ENCODE measurements around the gene CDPF1.

The CDPF1 gene, protein sequence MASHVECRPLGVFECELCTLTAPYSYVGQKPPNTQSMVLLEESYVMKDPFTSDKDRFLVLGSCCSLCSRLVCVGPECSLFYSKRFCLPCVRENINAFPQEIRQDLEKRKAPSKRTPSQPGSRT

DNA sequence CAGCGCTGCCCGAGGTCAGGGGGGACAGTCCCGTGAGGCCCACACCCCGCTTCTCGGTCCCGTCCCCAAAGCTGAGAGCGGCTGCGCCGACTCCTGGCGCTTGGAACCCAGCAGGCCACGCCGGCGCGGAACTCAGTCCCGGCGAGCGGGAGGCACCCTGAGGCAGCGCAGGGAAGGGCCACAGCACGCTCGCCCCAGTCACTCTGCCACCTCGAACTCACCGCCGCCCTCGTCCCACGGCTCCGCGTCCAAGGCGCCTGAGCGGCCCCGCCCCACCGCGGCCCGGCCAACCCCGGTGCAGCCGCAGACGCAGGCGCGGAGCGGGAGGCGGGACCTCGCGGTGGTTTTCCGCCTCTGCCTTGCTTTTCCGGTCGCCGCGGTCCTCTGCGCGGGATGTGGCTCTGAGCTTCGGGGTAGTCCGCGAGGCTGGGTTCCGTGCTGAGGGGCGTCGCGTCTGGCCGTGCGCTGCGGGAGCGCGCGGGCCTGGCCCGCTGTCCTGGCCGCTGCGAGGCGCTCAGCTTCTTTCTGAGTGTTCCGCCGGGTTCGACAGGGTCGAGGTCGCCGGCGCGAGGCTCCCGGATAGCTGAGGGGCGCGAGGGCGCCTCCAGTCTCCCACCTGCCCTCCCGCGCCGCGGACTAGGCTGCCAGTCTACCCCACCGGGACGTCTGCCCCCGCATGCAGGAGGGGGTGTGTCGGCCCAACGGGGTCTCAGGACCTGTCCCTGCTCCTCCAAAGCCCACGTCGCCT is at the start of gene CDPF1:
TSS of gene CDPF1 (minus strand) at position 259 of the 748 bp plus-strand sequence. CDS start 2,009 bp downstream, outside the sequence.
- no peak for FAIRE-seq

DNA sequence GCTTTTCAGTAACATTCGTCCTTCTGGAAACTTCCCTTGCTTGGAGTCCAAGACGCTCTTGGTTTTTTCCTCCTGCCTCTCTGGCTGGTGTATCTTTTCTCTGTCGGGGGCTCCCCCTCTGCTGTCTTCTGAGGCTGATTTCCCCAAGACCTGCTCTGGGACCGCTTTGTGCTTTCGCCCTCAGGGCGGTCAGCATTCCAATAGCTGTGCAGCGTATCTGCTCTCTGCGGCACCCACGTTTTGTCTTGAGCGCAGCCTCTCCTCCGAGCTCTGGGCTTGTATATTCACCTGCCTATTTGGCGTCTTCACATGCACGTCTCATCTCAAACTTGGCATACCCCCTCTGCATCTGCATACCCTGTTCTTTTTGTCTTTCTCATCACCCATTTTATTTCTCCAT is 49.0 kb upstream of the CDPF1 start:
- FAIRE-seq, result no peak

DNA sequence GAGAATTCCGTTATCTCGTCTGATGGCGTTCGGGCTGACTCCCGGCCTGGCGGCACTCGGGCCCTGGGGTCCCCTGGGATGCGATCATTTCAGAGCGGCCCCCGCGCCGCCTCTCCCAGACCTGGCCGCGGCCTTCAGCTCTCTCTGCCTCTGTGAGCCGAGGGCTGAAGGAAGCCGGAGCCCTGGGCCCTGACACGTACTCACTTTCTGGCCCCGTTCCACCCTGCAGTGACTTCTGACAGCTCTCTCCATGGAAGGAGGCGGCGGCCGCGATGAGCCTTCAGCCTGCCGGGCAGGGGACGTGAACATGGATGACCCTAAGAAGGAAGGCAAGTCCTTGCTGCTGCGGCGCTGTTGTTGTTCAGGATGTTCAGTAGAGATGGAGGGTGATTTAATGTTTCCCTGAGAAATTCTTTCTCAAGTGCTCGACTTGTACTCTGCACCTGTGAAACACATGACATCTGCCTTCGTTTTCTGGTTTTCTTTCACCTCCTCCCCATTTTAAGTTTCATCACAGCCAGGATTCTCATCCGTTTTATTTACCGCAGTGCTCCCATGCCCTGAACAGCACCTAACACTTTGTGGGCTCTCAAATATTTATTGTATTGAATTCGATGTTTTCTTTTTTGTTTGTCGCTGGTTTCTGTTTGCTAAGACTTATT is 47.2 kb upstream of the CDPF1 start:
- FAIRE-seq, result no peak

DNA sequence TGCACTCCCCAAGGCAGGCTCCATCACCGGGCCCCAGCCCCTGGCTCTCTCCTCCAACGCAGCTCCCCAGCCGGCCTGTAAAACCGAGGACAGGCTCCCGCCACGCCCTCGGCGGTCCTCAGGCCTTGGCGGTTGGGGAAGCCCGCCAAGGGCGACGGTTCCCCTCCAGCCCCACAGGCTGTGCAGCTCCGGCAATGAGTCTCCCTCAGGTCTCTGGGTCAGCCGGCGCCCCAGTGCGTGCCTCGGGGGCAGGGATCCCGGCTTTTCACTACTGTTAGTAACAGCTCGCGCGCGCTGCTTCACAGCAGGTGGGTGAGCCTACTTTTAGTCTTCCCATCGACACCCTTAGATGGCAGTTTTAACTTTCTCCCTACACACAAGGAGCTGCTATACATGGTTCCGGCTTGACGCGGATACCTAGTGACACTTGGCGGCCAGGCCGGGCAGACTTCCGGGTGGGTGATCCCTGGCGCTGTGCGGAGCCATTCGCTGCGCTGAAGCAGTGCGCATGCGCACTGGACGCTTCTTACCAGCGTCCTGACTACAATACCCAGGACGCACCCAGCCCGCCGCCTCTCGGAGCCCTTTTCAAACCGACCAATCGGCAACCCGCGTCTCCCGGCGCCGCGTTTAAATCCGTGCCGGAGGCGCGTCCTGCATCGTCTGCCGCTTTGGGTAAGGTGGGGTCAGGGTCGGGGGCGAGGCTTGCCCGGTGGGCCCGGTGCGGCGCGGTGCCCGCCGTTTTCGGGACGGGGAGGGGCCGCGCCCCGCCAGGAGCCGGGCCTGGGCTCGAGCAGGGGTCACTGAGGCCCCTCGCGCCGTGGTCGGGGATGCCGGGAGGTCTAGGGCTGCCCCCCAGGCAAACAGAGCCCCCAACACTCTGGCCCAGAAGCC is 46.4 kb upstream of the CDPF1 start, which contains the start of gene GTSE1:
TSS of gene GTSE1 (plus strand) at position 614 of the 894 bp plus-strand sequence. CDS start 531 bp downstream, outside the sequence.
- FAIRE-seq, result peak; percentile 64

DNA sequence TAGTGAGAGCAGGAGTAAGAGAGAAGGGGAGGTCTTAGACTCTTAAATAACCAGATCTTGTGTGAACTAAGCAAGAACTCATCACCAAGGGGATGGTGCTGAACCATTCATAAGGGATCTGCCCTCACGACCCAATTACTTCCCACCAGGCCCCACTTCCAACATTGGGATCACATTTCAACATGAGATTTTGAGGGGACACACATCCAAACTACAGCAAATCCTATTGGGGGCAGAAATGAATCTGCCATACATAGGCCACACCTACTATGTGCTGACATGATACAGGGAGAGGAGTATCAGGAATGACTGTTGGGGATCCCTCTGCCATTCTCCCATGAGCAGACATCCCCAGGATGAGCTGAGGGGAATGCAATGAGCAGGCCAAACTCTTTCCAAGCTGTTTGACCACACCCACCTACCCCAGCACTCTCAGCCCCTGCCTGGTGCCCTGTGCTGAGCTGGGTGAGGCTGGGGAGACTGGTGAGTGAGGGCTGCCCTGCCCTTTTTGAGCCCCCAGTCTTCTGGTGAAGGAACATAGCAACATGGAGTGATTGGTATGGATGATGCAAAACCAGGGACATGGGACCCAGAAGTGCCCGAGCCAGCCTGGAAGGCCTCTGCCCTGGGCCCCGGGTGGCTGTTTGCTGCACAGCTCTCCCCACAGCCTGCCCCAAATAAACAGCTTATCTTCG is 45.3 kb upstream of the CDPF1 start:
- FAIRE-seq, result no peak

DNA sequence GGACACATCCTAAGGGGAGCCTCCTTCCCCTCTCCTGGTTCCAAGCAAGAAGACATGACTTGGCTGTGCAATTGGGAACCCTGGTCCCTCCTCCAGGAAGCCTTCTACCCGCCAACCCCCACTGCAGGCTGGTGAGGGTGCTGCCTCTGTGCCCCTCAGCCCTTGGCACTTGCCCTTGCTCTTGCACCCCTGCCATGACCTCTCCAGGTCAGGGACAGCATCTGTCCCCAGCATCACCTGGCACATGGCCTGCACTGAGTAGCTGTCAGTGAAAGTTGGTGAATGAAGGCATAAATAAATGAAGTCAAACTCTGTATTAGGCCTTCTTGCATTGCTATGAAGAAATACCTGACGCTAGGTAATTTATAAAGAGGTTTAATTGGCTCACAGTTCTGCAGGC is 44.7 kb upstream of the CDPF1 start:
- FAIRE-seq, result no peak

DNA sequence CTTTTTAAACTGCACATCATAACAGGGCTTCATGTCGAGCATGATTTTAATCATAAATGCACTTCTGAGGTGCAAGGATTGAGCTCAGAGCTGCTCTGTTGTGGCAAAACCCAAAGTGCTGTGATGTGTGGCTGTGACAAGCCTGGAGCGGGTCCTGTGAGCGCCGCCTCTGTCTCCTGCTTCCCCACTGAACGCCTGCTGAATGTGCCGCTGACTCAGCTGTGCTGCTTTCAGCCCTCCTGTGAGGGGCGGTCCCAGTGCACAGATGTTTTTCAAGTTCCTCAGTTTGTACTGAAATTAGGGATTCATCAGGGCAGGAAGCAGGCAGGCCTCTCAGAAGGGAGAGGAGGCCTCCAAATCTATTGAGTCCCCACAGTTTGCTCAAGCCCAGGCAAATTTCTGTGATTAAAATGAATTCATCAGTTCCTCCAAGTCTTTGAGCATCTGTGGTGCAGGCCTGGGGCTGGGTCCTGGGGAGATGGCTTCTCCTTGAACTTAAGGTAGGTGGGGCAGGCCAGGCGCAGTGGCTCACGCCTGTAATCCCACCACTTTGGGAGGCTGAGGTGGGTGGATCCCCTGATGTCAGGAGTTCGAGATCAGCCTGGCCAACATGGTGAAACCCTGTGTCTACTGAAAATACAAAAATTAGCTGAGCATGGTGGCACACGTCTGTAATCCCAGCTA is 43.6 kb upstream of the CDPF1 start:
- no peak for FAIRE-seq

DNA sequence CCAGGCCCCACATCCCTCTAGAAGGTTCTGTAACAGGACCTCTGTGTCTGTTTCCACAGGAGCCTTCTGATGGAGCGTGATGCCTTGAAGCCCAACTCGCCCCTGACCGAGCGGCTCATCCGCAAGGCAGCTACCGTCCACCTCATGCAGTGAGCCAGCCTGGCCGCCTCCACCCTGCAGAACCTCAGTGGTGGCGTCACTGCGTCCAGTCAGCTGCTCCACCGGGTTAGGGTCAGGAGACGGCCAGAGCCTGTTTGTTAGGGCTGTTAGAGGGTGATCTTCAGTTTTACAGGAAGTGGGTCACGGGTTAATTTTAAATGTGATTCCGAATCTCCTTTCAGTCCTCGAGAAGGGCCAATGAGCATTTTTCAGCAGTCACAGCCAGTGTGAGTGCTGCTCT is 42.6 kb upstream of the CDPF1 start:
- no peak for FAIRE-seq

DNA sequence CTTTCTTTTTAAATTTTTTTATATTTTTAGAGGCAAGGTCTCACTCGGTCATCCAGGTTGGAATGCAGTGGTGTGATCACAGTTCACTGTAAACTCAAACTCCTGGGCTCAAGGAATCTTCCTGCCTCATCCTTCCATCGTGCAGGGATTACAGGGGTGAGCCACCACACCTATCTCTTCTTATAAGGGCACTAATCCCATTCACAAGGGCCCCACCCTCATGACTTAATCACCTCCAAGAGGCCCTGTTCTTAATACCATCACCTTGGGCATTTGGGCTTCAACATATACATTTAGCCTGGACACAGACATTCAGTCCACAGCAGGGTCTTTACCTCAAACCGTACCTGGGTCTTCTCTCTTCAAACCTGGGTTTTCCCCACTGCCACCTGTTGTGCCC is 42.1 kb upstream of the CDPF1 start:
- FAIRE-seq, result no peak

DNA sequence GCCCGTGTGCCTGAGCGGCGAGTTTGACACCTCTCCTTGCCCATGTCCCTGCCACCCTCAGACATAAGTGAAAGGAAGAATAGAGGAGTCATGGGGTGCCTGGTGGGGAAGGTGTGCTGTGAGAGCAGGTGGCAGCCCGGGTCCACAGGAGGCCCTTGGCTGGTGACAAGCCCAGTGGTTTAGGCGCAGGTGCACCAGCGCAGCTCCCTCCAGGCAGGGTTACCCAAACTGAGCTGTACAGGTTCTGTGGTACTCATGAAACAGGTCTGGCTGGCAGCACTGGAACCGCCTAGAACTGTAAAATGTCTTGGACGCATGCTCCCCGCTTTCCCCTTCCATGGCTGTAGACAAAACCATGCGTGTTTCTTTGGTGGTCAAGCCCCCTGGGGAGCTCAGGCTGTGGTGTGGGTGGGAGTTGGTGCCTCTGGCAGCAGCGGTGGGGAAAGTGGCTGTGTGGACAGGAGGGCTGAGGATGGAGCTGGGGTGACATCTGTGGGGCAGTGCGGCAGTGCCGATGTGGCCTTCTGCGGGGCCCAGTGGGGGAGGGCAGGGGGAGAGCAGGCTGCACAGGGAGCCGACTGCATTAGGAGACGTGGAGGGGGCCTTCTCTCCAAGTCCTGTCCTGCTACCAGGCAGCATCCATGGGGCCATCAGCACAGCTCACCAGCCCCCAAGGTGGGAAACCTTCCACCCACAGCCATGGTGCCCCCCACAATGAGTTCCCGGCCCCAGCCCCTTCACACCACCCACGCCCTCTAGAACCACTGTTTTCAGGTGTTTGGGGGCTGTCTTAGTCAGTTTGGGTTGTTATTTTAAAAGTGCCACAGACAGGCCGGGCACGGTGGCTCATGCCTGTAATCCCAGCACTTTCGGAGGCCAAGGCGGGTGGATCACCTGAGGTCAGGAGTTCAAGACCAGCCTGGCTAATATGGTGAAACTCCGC is 41.0 kb upstream of the CDPF1 start:
- FAIRE-seq, result no peak

DNA sequence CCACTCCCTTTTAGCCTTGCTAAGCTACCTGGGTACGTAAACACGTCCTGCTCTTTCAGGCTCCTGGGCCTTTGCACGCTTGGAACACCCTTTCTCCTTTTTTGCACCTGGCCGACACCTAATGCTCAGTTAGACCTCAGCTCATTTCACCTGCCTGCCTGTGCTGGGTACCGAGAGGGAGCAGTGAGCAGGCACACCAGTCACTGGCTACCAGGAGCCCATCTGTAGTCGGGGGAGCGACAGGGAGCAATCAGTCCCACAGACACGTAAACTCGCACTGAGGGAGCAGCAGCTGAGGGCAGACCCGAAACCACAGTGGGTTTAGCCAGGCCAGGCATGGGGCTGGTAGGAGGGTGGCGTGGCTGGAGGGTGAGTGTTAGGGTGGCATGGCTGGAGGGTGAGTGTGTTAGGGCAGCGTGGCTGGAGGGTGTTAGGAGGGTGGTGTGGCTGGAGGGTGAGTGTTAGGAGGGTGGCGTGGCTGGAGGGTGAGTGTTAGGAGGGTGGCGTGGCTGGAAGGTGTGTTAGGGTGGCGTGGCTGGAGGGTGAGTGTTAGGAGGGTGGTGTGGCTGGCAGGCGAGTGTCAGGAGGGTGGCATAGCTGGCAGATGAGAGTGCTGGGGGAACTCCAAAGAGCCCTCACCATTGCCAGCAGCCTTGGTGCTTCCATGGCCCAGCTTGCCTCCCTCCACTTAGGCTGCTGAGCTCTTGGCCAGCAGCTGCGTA is 40.2 kb upstream of the CDPF1 start:
- FAIRE-seq, result no peak

DNA sequence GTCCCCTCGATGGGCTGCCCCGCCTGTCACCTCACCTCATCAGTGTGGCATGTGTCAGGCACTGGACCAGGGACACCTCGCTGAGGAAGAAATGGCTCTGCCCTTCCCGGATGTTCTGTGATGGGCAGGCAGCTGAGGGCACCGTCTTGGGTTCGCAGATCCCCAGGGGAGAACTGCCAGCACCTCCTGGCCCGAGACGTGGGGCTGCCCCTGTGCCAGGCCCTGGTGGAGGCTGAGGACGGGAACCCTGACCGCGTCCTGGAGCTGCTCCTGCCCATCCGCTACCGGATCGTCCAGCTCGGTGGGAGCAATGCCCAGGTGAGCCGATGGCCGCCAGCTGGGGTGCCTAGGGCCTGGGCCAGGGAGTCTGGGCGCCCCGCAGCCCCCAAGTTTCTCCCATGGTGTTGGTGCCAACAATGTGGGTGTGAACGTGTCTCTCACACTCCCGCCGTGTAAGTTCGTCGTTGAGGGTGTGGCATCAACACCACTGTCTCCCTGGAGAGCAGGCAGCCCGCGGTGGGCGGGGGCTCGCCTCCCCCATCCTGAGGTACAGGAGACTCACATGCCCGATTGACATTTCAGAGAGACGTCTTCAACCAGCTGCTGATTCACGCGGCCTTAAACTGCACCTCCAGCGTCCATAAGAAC is 39.3 kb upstream of the CDPF1 start:
- no peak for FAIRE-seq

DNA sequence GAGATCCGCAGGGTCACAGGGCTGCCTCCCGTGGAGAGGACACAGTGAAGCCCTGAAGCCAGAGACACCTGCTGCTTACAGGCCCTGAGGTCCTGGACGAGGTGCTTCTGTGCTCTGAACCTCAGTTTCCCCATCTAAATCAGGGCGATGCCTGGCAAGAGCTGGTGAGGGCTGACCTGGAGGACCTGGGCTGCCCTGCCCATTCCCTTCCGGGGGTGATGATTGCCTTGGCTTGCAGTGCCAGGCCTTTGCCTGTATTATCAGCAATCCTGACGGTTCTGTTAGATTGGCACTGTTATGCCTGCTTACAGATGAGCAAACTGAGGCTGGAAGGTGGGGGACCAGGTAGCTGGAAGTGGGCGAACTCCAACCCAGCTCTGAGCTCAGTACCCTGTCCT is 38.8 kb upstream of the CDPF1 start:
- no peak for FAIRE-seq

DNA sequence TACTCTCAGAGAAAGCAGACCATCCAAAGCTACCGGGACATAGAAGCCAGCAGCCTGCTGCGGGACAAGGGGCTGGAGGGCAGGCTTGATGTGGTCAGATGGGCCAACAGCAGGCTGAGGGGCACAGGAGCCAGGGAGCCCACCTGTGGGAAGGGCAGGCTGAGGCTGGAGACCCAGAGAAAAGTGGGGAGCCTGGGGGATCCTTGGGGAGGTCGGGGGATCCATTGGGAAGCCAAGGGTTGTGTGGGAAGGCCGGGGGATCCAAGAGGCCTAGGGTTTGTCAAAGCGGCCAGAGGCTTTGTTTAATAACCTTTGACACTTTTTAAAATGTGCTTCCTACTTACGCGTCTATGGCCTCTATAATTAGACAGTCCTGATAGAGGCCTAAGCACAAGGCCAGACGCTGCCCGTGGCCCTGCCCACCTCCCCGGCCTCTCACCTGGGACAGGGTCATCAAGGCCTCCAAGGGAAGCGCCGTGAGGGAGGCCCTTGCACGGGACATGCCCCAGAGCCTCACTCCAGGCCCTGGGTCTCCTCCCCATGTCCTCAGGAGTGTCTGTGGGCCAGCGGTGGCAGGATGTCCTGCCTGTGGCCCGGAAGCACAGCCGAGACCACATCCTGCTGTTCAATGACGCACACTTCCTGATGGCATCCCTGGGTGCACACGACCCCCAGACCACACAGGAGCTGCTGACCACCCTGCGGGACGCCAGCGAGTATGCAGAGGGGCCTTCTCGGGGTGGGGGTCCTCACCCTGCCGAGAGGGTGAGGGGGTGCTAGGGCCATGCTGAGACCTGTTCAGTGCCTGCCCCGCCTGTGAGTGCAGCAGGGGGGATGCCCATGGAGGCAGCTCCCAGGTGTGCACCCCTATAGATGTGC is 38.0 kb upstream of the CDPF1 start:
- FAIRE-seq, result no peak

DNA sequence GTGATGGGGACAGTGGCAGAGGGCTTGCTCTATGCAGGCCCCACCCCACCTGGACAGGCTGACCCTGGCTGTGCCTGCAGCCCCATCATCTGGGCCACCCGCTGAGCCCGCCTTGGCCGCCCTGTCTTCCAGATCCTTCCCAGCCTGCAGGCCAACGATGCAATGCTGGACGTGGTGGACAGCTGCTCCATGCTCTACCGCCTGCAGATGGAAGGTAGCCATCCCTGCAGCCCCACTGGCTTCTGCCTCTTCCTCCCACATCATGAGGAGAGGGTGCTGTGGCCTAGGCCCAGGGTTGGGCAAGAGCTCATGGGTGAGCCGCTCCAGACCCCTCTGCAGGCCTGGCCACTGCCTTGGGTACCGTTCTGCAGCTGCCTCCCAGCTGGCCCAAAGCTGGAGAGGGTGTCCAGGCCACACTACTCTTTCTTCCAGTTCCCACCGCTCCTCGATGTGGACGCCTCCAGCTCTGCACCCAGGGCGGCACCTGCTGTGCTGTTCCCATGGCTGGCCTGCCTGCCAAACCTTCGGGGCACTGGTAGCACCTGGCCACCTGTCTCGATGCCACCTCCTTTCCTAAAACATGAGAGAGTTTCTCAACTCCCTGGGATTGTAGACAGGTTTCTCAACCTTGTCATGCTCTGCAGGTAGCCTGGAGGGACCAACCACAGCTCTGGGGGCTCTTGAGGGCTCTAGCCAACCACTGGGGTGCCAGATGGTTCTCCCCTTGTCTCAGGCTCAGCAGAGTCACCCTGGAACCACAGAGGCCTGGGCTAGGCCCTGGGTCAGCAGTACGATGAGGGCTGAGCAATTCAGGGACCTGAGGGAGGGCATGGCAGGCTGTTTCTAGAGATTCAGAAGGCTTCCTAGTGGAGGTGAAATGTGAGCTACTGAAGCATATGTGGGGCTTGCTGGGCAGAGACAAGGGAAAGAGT is 37.1 kb upstream of the CDPF1 start:
- no peak for FAIRE-seq

DNA sequence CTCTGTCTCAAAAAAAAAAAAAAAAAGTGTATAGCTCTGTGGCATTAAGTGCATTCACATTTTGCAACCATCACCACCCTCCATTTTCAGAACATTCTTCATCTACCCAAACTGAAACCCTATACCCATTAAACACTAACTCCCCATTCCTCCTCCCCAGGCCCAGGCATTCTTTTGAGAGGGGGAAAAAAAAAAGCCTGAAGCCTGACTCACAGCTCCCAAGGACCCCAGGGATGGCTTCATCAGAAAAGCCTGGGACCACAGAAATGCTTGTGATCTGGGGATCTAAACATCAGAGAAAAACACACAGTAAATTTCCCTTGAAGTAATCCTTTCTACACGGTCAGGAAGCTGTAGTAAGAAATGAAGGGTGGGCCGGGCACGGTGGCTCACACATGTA is 35.9 kb upstream of the CDPF1 start:
- FAIRE-seq, result no peak

All from colon (tissue), 2 donors.